Suprapubic skin (tissue), 4 donors: Measurements from ENCODE around the gene HACD4. TPM values are rescaled to one million over a fixed set of nuclear protein-coding genes. Genes with fewer than 3 reads are reported as not detected.

Experiments used
- DNase-seq, 2 donors: peaks; one replicate each; pipeline ENCODE4 v3.0.0-alpha.2; 2019; ENCODE audit warnings: low spot score in 2 of 2
- H3K27ac ChIP-seq: fragments of 200-600 bp; sonication (generic); one replicate; pipeline ENCODE4 v1.5.1; 2019
- H3K27me3 ChIP-seq: fragments of 200-600 bp; sonication (generic); one replicate; pipeline ENCODE4 v1.5.1; 2019
- H3K36me3 ChIP-seq: fragments of 200-600 bp; sonication (generic); one replicate; pipeline ENCODE4 v1.5.1; 2019
- H3K4me1 ChIP-seq: fragments of 200-600 bp; sonication (generic); one replicate; pipeline ENCODE4 v1.5.1; 2019
- H3K4me3 ChIP-seq: fragments of 200-600 bp; sonication (generic); one replicate; pipeline ENCODE4 v1.5.1; 2019; ENCODE audit warnings: mild to moderate bottlenecking
- H3K9me3 ChIP-seq: fragments of 200-600 bp; sonication (generic); one replicate; pipeline ENCODE4 v1.5.1; 2019
- CTCF ChIP-seq, 2 donors: fragments of 200-600 bp in 1 of 2; fragments of 450-650 bp in 1 of 2; sonication (generic) in 1 of 2; IDR thresholded peaks; one replicate each; pipeline ENCODE4 v1.5.1; 2016 to 2019; ENCODE audit warnings: antibody characterized with exemption in 2 of 2, mild to moderate bottlenecking in 1 of 2, moderate library complexity in 1 of 2
- EP300 ChIP-seq: sonication (generic); formaldehyde crosslinking; IDR thresholded peaks from one replicate; pipeline ENCODE4 v1.6.1; 2017; ENCODE audit warnings: antibody characterized with exemption
- POLR2A ChIP-seq, 2 donors: fragments of 450-650 bp; IDR thresholded peaks; one replicate each; pipeline ENCODE4 v1.6.1; 2017; ENCODE audit warnings: antibody characterized with exemption in 2 of 2, mild to moderate bottlenecking in 2 of 2, moderate library complexity in 2 of 2
- POLR2AphosphoS5 ChIP-seq, 3 donors: sonication (generic); formaldehyde crosslinking; IDR thresholded peaks; one replicate each; pipeline ENCODE4 v1.6.1; 2017; ENCODE audit warnings: antibody characterized with exemption in 3 of 3
- WGBS: methylation state at CpG from one replicate; pipeline ENCODE4 v1.1.5; 2018; 5-methylcytosine and 5-hydroxymethylcytosine counted together
- total RNA-seq, 4 donors: library from RNA; depleted of rRNA; stranded (reverse); fragments of >200 nt; gene quantifications; one replicate each; pipeline ENCODE4 v1.1.0, GENCODE V29; 2016

Gene HACD4
- total RNA-seq, result 1 to 10 TPM; 1.9 to 4.1 (median 2.9) TPM

- Histone ChIP-seq H3K4me3 (peak within 1 kb of the TSS; percentile 57), H3K9me3 (no peaks in the 10 kb centered on the region), H3K4me1 (peaks cover 13% of the 10 kb centered on the region), H3K27me3 (no peaks in the 10 kb centered on the region), H3K27ac (peak within 1 kb of the TSS; percentile 56), H3K36me3 (no peaks in the 10 kb centered on the region)
- no peak for TF ChIP-seq CTCF (IDR thresholded peaks at IDR 0.05)
- no peak for TF ChIP-seq EP300
- TF ChIP-seq POLR2A (IDR thresholded peaks at IDR 0.05), result no peak
- TF ChIP-seq POLR2AphosphoS5 (IDR thresholded peaks at IDR 0.05), result no peak
- DNase-seq, result peak; percentile 68 to 81
- 4% methylated on average over 25 of the region's 46 CpGs for WGBS
These were observed at the start of gene HACD4 for GRCh38 chr9:21031091-21031807. Gene HACD4 (minus strand): TSS chr9:21031640. CDS start chr9:21031590, 50 bp downstream.

GRCh38 chr9:21080793-21081192, 49.4 kb upstream of the HACD4 start:
- H3K4me3 ChIP-seq, result no peak overlapping the region
- no peaks in the 10 kb centered on the region for H3K9me3 ChIP-seq
- DNase-seq, result no peak
- H3K36me3 ChIP-seq, result no peaks in the 10 kb centered on the region
- TF ChIP-seq POLR2A (IDR thresholded peaks at IDR 0.05) (no peak), POLR2AphosphoS5 (IDR thresholded peaks at IDR 0.05) (no peak), CTCF (IDR thresholded peaks at IDR 0.05) (no peak), EP300 (no peak)
- H3K27me3 ChIP-seq, result no peaks in the 10 kb centered on the region
- no peak overlapping the region for H3K27ac ChIP-seq
- WGBS, result 89% methylated on average over 1 of the region's 1 CpG
- H3K4me1 ChIP-seq, result peaks cover 3% of the 10 kb centered on the region

GRCh38 chr9:21078702-21079101, 47.3 kb upstream of the HACD4 start:
- DNase-seq, result no peak

GRCh38 chr9:21077781-21078180, 46.3 kb upstream of the HACD4 start, which contains the start of gene IFNB1:
Gene IFNB1 (minus strand): TSS chr9:21077942. CDS start chr9:21077869, 73 bp downstream.
- Histone ChIP-seq H3K27me3 (peaks cover 6% of the 10 kb centered on the region), H3K9me3 (no peaks in the 10 kb centered on the region), H3K36me3 (no peaks in the 10 kb centered on the region), H3K4me1 (peaks cover 3% of the 10 kb centered on the region), H3K4me3 (no peak within 1 kb of the TSS), H3K27ac (no peak within 1 kb of the TSS)
- 90% methylated on average over 3 of the region's 3 CpGs for WGBS
- TF ChIP-seq EP300 (no peak), CTCF (IDR thresholded peaks at IDR 0.05) (no peak), POLR2A (IDR thresholded peaks at IDR 0.05) (no peak), POLR2AphosphoS5 (IDR thresholded peaks at IDR 0.05) (no peak)
- no peak for DNase-seq

More at GRCh38 chr9:21078702-21079101, 47.3 kb upstream of the HACD4 start:
- TF ChIP-seq EP300, result no peak
- TF ChIP-seq POLR2AphosphoS5 (IDR thresholded peaks at IDR 0.05), result no peak
- no peak for TF ChIP-seq POLR2A (IDR thresholded peaks at IDR 0.05)
- TF ChIP-seq CTCF (IDR thresholded peaks at IDR 0.05), result no peak
- H3K36me3 ChIP-seq, result no peaks in the 10 kb centered on the region
- WGBS, result 84% methylated on average over 1 of the region's 1 CpG
- H3K4me3 ChIP-seq, result no peak overlapping the region
- peaks cover 3% of the 10 kb centered on the region for H3K4me1 ChIP-seq
- no peak overlapping the region for H3K27ac ChIP-seq
- no peaks in the 10 kb centered on the region for H3K9me3 ChIP-seq
- H3K27me3 ChIP-seq, result peaks cover 6% of the 10 kb centered on the region

- WGBS, result 71% methylated on average over 3 of the region's 3 CpGs
- peaks cover 6% of the 10 kb centered on the region for H3K27me3 ChIP-seq
- no peak overlapping the region for H3K4me3 ChIP-seq
- no peaks in the 10 kb centered on the region for H3K9me3 ChIP-seq
- no peak for DNase-seq
- H3K4me1 ChIP-seq, result peaks cover under 1% of the 10 kb centered on the region
- TF ChIP-seq POLR2A (IDR thresholded peaks at IDR 0.05) (no peak), CTCF (IDR thresholded peaks at IDR 0.05) (no peak), POLR2AphosphoS5 (IDR thresholded peaks at IDR 0.05) (no peak), EP300 (no peak)
- no peak overlapping the region for H3K27ac ChIP-seq
- no peaks in the 10 kb centered on the region for H3K36me3 ChIP-seq
These were observed 44.0 kb upstream of the HACD4 start for GRCh38 chr9:21075484-21075883.
